ENCODE data around the gene METTL23.

The METTL23 gene

GRCh38 chr17:76713765-76714164 lies 12.9 kb upstream of the METTL23 start:
- H3K36me3 ChIP-seq, result peaks cover 25 to 59% (median 55%) of the 10 kb centered on the region in 3 donors
- no peak for TF ChIP-seq CTCF (IDR thresholded peaks at IDR 0.05)
- no peaks in the 10 kb centered on the region for H3K9me3 ChIP-seq
- peak in 1 of 2 donors; percentile 39 for DNase-seq
- no peaks in the 10 kb centered on the region for H3K27me3 ChIP-seq
- peaks cover 5 to 39% (median 19%) of the 10 kb centered on the region in 4 donors for H3K4me1 ChIP-seq
- no peak overlapping the region for H3K27ac ChIP-seq
- no peak overlapping the region for H3K4me3 ChIP-seq
- intact Hi-C loops (cut with DNase I; ENCODE audit: low total_unique reads), result loop anchor here (10.0 kb wide), 3 partner anchors 89 to 189 kb away; no protein-coding TSS in a partner anchor

- Histone ChIP-seq H3K27me3 (no peaks in the 10 kb centered on the region), H3K4me1 (peaks cover 5 to 37% (median 17%) of the 10 kb centered on the region in 4 donors), H3K4me3 (no peak overlapping the region), H3K9me3 (no peaks in the 10 kb centered on the region), H3K36me3 (peaks cover 31 to 65% (median 60%) of the 10 kb centered on the region in 3 donors), H3K27ac (peak overlapping the region; percentile 1 to 54)
- DNase-seq, result peak in 1 of 2 donors; percentile 49
- TF ChIP-seq CTCF (IDR thresholded peaks at IDR 0.05), result no peak
- intact Hi-C loops (cut with DNase I; ENCODE audit: low total_unique reads), result loop anchor here (10.0 kb wide), 3 partner anchors 90 to 190 kb away; no protein-coding TSS in a partner anchor
These were observed 12.3 kb upstream of the METTL23 start for GRCh38 chr17:76714336-76714735.

DNA sequence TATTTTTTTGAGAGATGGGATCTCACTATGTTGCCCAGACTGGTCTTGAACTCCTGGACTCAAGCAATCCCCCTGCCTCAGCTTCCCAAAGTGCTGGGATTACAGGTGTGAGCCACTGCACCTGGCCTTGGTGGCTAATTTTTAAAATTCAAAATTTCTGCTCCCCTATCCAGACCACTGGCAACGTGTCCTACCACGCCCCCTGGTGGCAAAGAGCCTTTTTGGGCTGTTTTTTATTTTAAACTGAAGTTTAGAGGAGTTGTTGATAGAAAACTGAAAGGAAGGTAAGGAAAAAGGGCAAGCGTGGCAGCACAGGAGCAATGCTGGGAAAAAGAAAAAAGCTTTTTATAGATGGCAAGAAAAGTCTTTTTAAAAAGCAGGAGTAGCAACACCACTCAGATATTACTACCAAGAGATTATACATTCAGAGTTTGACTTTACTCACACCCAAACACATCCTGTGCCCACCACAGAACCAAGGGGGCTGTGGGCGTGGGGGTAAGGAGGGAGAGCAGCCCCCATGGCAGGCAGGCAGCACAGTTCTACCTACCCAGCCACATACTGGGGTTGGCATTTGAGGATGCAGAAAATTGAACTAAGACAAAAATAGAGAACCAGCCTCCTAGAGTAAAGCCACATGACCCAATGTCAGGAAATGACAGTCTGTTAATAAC lies 11.7 kb upstream of the METTL23 start:
- peak; percentile 75 to 78 for TF ChIP-seq CTCF (IDR thresholded peaks at IDR 0.05)
- H3K27ac ChIP-seq, result peak overlapping the region; percentile 48 to 54
- H3K36me3 ChIP-seq, result peaks cover 37 to 71% (median 67%) of the 10 kb centered on the region in 3 donors
- DNase-seq, result peak; percentile 77 to 82
- H3K9me3 ChIP-seq, result no peaks in the 10 kb centered on the region
- no peaks in the 10 kb centered on the region for H3K27me3 ChIP-seq
- no peak overlapping the region for H3K4me3 ChIP-seq
- intact Hi-C loops (cut with DNase I; ENCODE audit: low total_unique reads), result loop anchor here (5.0 to 10.0 kb wide), 4 partner anchors 43 to 190 kb away; no protein-coding TSS in a partner anchor
- H3K4me1 ChIP-seq, result peaks cover 5 to 37% (median 17%) of the 10 kb centered on the region in 4 donors

GRCh38 chr17:76715496-76715830 lies 11.2 kb upstream of the METTL23 start:
- no peak for TF ChIP-seq CTCF (IDR thresholded peaks at IDR 0.05)
- peak in 1 of 2 donors; percentile 35 for DNase-seq
- peaks cover 42 to 76% (median 72%) of the 10 kb centered on the region in 3 donors for H3K36me3 ChIP-seq
- H3K9me3 ChIP-seq, result no peaks in the 10 kb centered on the region
- no peak overlapping the region for H3K4me3 ChIP-seq
- H3K27ac ChIP-seq, result peak overlapping the region; percentile 48 to 54
- peaks cover 5 to 37% (median 17%) of the 10 kb centered on the region in 4 donors for H3K4me1 ChIP-seq
- no peaks in the 10 kb centered on the region for H3K27me3 ChIP-seq
- intact Hi-C loops (cut with DNase I; ENCODE audit: low total_unique reads), result loop anchor here (5.0 to 10.0 kb wide), 4 partner anchors 43 to 191 kb away; no protein-coding TSS in a partner anchor

DNA sequence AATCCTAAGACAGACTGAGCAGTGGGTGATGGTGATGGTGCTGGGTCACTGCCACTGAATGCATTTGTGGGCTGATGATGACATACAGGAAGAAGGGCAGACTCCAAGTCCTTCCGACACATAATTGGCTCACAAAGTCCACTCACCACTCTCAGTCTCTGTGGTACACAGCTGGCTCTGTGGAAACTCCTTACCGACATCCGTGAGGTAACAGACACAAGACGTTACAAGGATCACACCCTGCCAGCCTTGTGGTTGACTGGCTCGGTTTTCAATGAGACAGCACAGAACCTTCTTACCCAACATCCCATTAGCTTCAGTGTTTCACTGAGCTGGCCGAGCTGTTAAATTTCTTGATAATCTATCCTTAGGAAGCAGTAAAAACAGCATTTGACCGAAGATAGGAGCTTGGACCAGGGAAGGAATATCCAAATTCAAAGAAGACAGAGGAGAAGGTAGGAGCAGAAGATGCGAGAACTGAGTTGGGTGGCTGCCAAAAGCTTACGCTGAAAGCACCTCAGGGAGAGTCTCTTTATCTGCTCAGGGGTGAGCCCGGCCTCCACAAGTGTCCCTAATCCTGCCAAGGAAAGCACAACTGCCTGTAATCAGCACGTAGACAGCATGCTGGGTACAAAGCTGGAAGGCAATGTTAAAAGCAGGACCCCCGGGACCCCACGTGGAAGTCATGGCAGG lies 10.3 kb upstream of the METTL23 start:
- no peaks in the 10 kb centered on the region for H3K27me3 ChIP-seq
- peak; percentile 77 to 81 for DNase-seq
- peaks cover 51 to 84% (median 80%) of the 10 kb centered on the region in 3 donors for H3K36me3 ChIP-seq
- peak overlapping the region; percentile 48 for H3K27ac ChIP-seq
- H3K4me3 ChIP-seq, result no peak overlapping the region
- TF ChIP-seq CTCF (IDR thresholded peaks at IDR 0.05), result no peak
- no peaks in the 10 kb centered on the region for H3K9me3 ChIP-seq
- intact Hi-C loops (cut with DNase I; ENCODE audit: low total_unique reads), result loop anchor here (5.0 to 10.0 kb wide), 4 partner anchors 44 to 191 kb away; no protein-coding TSS in a partner anchor
- H3K4me1 ChIP-seq, result peaks cover 5 to 34% (median 14%) of the 10 kb centered on the region in 4 donors
